Effector memory CD4-positive, alpha-beta T cell (primary cell): ENCODE results near the gene VSIR.
A peak's percentile ranks its signal among the peaks of the same experiment; 100 is the strongest.

Experiments
- DNase-seq, 3 donors: peaks; one replicate each; pipeline ENCODE4 v3.0.0-alpha.2; 2020
- H3K27ac ChIP-seq: 2 replicates; pipeline ENCODE4 v1.7.0; 2013; ENCODE audit warnings: mild to moderate bottlenecking, low read length, moderate library complexity; ENCODE audit not compliant: insufficient read depth, poor library complexity, severe bottlenecking
- H3K27me3 ChIP-seq: replicated peaks from 2 replicates; pipeline ENCODE4 v1.7.0; 2013; ENCODE audit warnings: mild to moderate bottlenecking, low read length; ENCODE audit not compliant: insufficient read depth, control insufficient read depth, poor library complexity, severe bottlenecking
- H3K36me3 ChIP-seq: 2 replicates; pipeline ENCODE4 v1.7.0; 2013; ENCODE audit warnings: mild to moderate bottlenecking, low read length, moderate library complexity; ENCODE audit not compliant: control insufficient read depth, insufficient read depth
- H3K4me1 ChIP-seq: 2 replicates; pipeline ENCODE4 v1.7.0; 2013; ENCODE audit warnings: low read length, mild to moderate bottlenecking; ENCODE audit not compliant: control insufficient read depth, insufficient read depth, poor library complexity, severe bottlenecking
- H3K4me3 ChIP-seq: 2 replicates; pipeline ENCODE4 v1.7.0; 2013; ENCODE audit warnings: low read length, low read depth, mild to moderate bottlenecking; ENCODE audit not compliant: insufficient read depth, poor library complexity, severe bottlenecking
- H3K9me3 ChIP-seq: 2 replicates; pipeline ENCODE4 v1.7.0; 2013; ENCODE audit warnings: mild to moderate bottlenecking, low read length, moderate library complexity; ENCODE audit not compliant: control insufficient read depth

VSIR gene

GRCh38 chr10:71771821-71772617, 1.3 kb downstream of the VSIR start:
- Histone ChIP-seq H3K27me3 (no peaks in the 10 kb centered on the region), H3K4me1 (peaks cover 50% of the 10 kb centered on the region), H3K27ac (peak overlapping the region; percentile 88), H3K9me3 (no peaks in the 10 kb centered on the region), H3K4me3 (peak overlapping the region; percentile 97), H3K36me3 (peaks cover 11% of the 10 kb centered on the region)
- peak in 2 of 3 donors; percentile 35 to 45 for DNase-seq

GRCh38 chr10:71771204-71771603, 2.1 kb downstream of the VSIR start:
- DNase-seq: no peak
- H3K27me3 ChIP-seq: no peaks in the 10 kb centered on the region
- peak overlapping the region; percentile 88 for H3K27ac ChIP-seq
- peaks cover 16% of the 10 kb centered on the region for H3K36me3 ChIP-seq
- peaks cover 58% of the 10 kb centered on the region for H3K4me1 ChIP-seq
- no peaks in the 10 kb centered on the region for H3K9me3 ChIP-seq
- H3K4me3 ChIP-seq: peak overlapping the region; percentile 97

GRCh38 chr10:71770789-71771188, 2.5 kb downstream of the VSIR start:
- Histone ChIP-seq H3K9me3 (no peaks in the 10 kb centered on the region), H3K36me3 (peaks cover 19% of the 10 kb centered on the region), H3K27ac (peak overlapping the region; percentile 88), H3K27me3 (no peaks in the 10 kb centered on the region), H3K4me1 (peaks cover 58% of the 10 kb centered on the region), H3K4me3 (peak overlapping the region; percentile 97)
- DNase-seq: no peak

- DNase-seq: no peak
- peaks cover 63% of the 10 kb centered on the region for H3K4me1 ChIP-seq
- H3K27me3 ChIP-seq: no peaks in the 10 kb centered on the region
- H3K36me3 ChIP-seq: peaks cover 24% of the 10 kb centered on the region
- no peaks in the 10 kb centered on the region for H3K9me3 ChIP-seq
- H3K4me3 ChIP-seq: peak overlapping the region; percentile 97
- H3K27ac ChIP-seq: peak overlapping the region; percentile 88
Observed at GRCh38 chr10:71770255-71770654, 3.1 kb downstream of the VSIR start.

- peaks cover 67% of the 10 kb centered on the region for H3K4me1 ChIP-seq
- no peaks in the 10 kb centered on the region for H3K27me3 ChIP-seq
- peak overlapping the region; percentile 97 for H3K4me3 ChIP-seq
- peak overlapping the region; percentile 88 for H3K27ac ChIP-seq
- DNase-seq: peak; percentile 23 to 43 (median 30)
- H3K36me3 ChIP-seq: peaks cover 27% of the 10 kb centered on the region
- no peaks in the 10 kb centered on the region for H3K9me3 ChIP-seq
Observed at GRCh38 chr10:71769279-71769823, 4.0 kb downstream of the VSIR start.

- Histone ChIP-seq H3K4me3 (no peak overlapping the region), H3K4me1 (peaks cover 78% of the 10 kb centered on the region), H3K27me3 (no peaks in the 10 kb centered on the region), H3K9me3 (no peaks in the 10 kb centered on the region), H3K27ac (peak overlapping the region; percentile 88), H3K36me3 (peaks cover 40% of the 10 kb centered on the region)
- no peak for DNase-seq
Observed at GRCh38 chr10:71767420-71768035, 5.8 kb downstream of the VSIR start.

GRCh38 chr10:71766717-71767419, 6.5 kb downstream of the VSIR start:
- H3K9me3 ChIP-seq: no peaks in the 10 kb centered on the region
- H3K4me1 ChIP-seq: peaks cover 83% of the 10 kb centered on the region
- no peak for DNase-seq
- no peaks in the 10 kb centered on the region for H3K27me3 ChIP-seq
- peak overlapping the region; percentile 88 for H3K27ac ChIP-seq
- H3K36me3 ChIP-seq: peaks cover 47% of the 10 kb centered on the region
- peak overlapping the region; percentile 20 for H3K4me3 ChIP-seq

- peaks cover 52% of the 10 kb centered on the region for H3K36me3 ChIP-seq
- H3K27me3 ChIP-seq: no peaks in the 10 kb centered on the region
- H3K27ac ChIP-seq: peak overlapping the region; percentile 88
- no peak overlapping the region for H3K4me3 ChIP-seq
- DNase-seq: no peak
- H3K9me3 ChIP-seq: no peaks in the 10 kb centered on the region
- H3K4me1 ChIP-seq: peaks cover 89% of the 10 kb centered on the region
Observed at GRCh38 chr10:71765906-71766716, 7.2 kb downstream of the VSIR start.

GRCh38 chr10:71765176-71765904, 8.0 kb downstream of the VSIR start:
- DNase-seq: no peak
- Histone ChIP-seq H3K4me3 (peak overlapping the region; percentile 2), H3K9me3 (no peaks in the 10 kb centered on the region), H3K27ac (peak overlapping the region; percentile 88), H3K27me3 (no peaks in the 10 kb centered on the region), H3K4me1 (peaks cover 89% of the 10 kb centered on the region), H3K36me3 (peaks cover 59% of the 10 kb centered on the region)
